HPDE6-E6E7 (cell line): ENCODE data around the gene CASQ2.

Source experiments
- DNase-seq: peaks from one replicate; pipeline ENCODE4 v3.0.0; 2011; ENCODE audit warnings: missing footprints; ENCODE audit errors: extremely low spot score

The CASQ2 gene

GRCh38 chr1:115665319-115666096, 103.0 kb downstream of the CASQ2 start:
- DNase-seq: no peak

- DNase-seq: no peak
Measured at GRCh38 chr1:115661157-115661556, 107.4 kb downstream of the CASQ2 start.

GRCh38 chr1:115660151-115660550, 108.4 kb downstream of the CASQ2 start:
- no peak for DNase-seq

GRCh38 chr1:115658646-115659045, 109.9 kb downstream of the CASQ2 start:
- no peak for DNase-seq

GRCh38 chr1:115656461-115657077, 111.9 kb downstream of the CASQ2 start:
- no peak for DNase-seq

GRCh38 chr1:115655916-115656315, 112.6 kb downstream of the CASQ2 start:
- DNase-seq: no peak

GRCh38 chr1:115655306-115655663, 113.2 kb downstream of the CASQ2 start:
- DNase-seq: peak; percentile 73

- DNase-seq: peak; percentile 37
Measured at GRCh38 chr1:115654663-115655305, 113.7 kb downstream of the CASQ2 start.

- DNase-seq: no peak
Measured at GRCh38 chr1:115654125-115654524, 114.4 kb downstream of the CASQ2 start.

- DNase-seq: no peak
Measured at GRCh38 chr1:115652236-115652788, 116.2 kb downstream of the CASQ2 start.

- no peak for DNase-seq
Measured at GRCh38 chr1:115651391-115651790, 117.1 kb downstream of the CASQ2 start.

GRCh38 chr1:115650961-115651360, 117.6 kb downstream of the CASQ2 start:
- no peak for DNase-seq
